BLaER1 treated with 17β-estradiol and CSF1 and Interleukin-3, amounts not matched to agents 10 nM and 100 nM (cell line): ENCODE data around the gene COL17A1.

Experiments
- H3K27ac ChIP-seq, 11 experiments: shearing (Covaris generic); formaldehyde crosslinking; 2 replicates each; pipeline ENCODE4 v1.8.1; 2022
- H3K27me3 ChIP-seq, 11 experiments: shearing (Covaris generic); formaldehyde crosslinking; 2 replicates each; pipeline ENCODE4 v1.8.1; 2022
- H3K36me3 ChIP-seq, 11 experiments: shearing (Covaris generic); formaldehyde crosslinking; 2 replicates each; pipeline ENCODE4 v1.8.1; 2022
- H3K4me1 ChIP-seq, 10 experiments: shearing (Covaris generic); formaldehyde crosslinking; 2 replicates each; pipeline ENCODE4 v1.8.1; 2022
- H3K4me2 ChIP-seq, 11 experiments: shearing (Covaris generic); formaldehyde crosslinking; 2 replicates each; pipeline ENCODE4 v1.8.1; 2022
- H3K4me3 ChIP-seq, 10 experiments: shearing (Covaris generic); formaldehyde crosslinking; 2 replicates each; pipeline ENCODE4 v1.8.1; 2022
- H3K9ac ChIP-seq, 11 experiments: shearing (Covaris generic); formaldehyde crosslinking; 2 replicates each; pipeline ENCODE4 v1.8.1; 2022
- H3K9me3 ChIP-seq, 11 experiments: shearing (Covaris generic); formaldehyde crosslinking; replicated peaks in 1 of 11; 2 replicates each; pipeline ENCODE4 v1.8.1; 2022
- H4K20me1 ChIP-seq, 11 experiments: shearing (Covaris generic); formaldehyde crosslinking; 2 replicates each; pipeline ENCODE4 v1.8.1; 2022
- Cebpa-rat ChIP-seq, 11 experiments: shearing (Covaris generic); IDR thresholded peaks; 2 replicates each; pipeline ENCODE4 v1.8.1; 2022

COL17A1 gene

GRCh38 chr10:104038958-104039752 lies 46.5 kb downstream of the COL17A1 start:
- no peaks in the 10 kb centered on the region for H3K9me3 ChIP-seq
- no peak overlapping the region for H3K9ac ChIP-seq
- H3K36me3 ChIP-seq = no peaks in the 10 kb centered on the region
- no peaks in the 10 kb centered on the region for H3K27me3 ChIP-seq
- no peak overlapping the region for H3K27ac ChIP-seq
- no peak for TF ChIP-seq Cebpa-rat (IDR thresholded peaks at IDR 0.05)
- H4K20me1 ChIP-seq = peaks cover 0 to 6% (median 0%) of the 10 kb centered on the region in 11 experiments; a peak in 1 of 22 replicates
- no peak overlapping the region for H3K4me3 ChIP-seq
- H3K4me1 ChIP-seq = peaks cover 0 to 9% (median 7%) of the 10 kb centered on the region in 10 experiments; a peak in 7 of 20 replicates
- no peak overlapping the region for H3K4me2 ChIP-seq

GRCh38 chr10:104038537-104038936 lies 47.1 kb downstream of the COL17A1 start:
- Histone ChIP-seq H3K9me3 (no peaks in the 10 kb centered on the region), H3K27me3 (no peaks in the 10 kb centered on the region), H4K20me1 (peaks cover 0 to 6% (median 0%) of the 10 kb centered on the region in 11 experiments; a peak in 1 of 22 replicates), H3K4me1 (peaks cover 0 to 3% (median 1%) of the 10 kb centered on the region in 10 experiments; a peak in 6 of 20 replicates), H3K4me3 (no peak overlapping the region), H3K27ac (no peak overlapping the region), H3K4me2 (no peak overlapping the region), H3K36me3 (no peaks in the 10 kb centered on the region; a peak in 1 of 22 replicates), H3K9ac (no peak overlapping the region)
- TF ChIP-seq Cebpa-rat (IDR thresholded peaks at IDR 0.05) = no peak

- no peak overlapping the region for H3K4me3 ChIP-seq
- no peak overlapping the region for H3K9ac ChIP-seq
- H3K27me3 ChIP-seq = no peaks in the 10 kb centered on the region
- H3K36me3 ChIP-seq = peaks cover 0 to 10% (median 3%) of the 10 kb centered on the region in 11 experiments; a peak in 7 of 22 replicates
- no peak for TF ChIP-seq Cebpa-rat (IDR thresholded peaks at IDR 0.05)
- no peak overlapping the region for H3K4me2 ChIP-seq
- H3K4me1 ChIP-seq = no peaks in the 10 kb centered on the region
- no peak overlapping the region for H3K27ac ChIP-seq
- peaks cover 0 to 6% (median 0%) of the 10 kb centered on the region in 11 experiments; a peak in 2 of 22 replicates for H4K20me1 ChIP-seq
- H3K9me3 ChIP-seq = no peaks in the 10 kb centered on the region
These were observed 48.3 kb downstream of the COL17A1 start for GRCh38 chr10:104037261-104037951.

GRCh38 chr10:104036518-104037260 lies 49.0 kb downstream of the COL17A1 start:
- Histone ChIP-seq H3K9ac (no peak overlapping the region), H3K9me3 (no peaks in the 10 kb centered on the region), H3K4me1 (no peaks in the 10 kb centered on the region), H3K4me2 (no peak overlapping the region), H4K20me1 (peaks cover 0 to 6% (median 0%) of the 10 kb centered on the region in 11 experiments; a peak in 2 of 22 replicates), H3K27ac (no peak overlapping the region), H3K27me3 (no peaks in the 10 kb centered on the region), H3K4me3 (no peak overlapping the region), H3K36me3 (peaks cover 0 to 17% (median 10%) of the 10 kb centered on the region in 11 experiments; a peak in 8 of 22 replicates)
- TF ChIP-seq Cebpa-rat (IDR thresholded peaks at IDR 0.05) = no peak

- Histone ChIP-seq H3K27ac (no peak overlapping the region), H3K27me3 (no peaks in the 10 kb centered on the region), H4K20me1 (peaks cover 0 to 6% (median 0%) of the 10 kb centered on the region in 11 experiments; a peak in 2 of 22 replicates), H3K4me1 (no peaks in the 10 kb centered on the region), H3K4me3 (no peak overlapping the region), H3K9ac (no peak overlapping the region), H3K9me3 (no peaks in the 10 kb centered on the region), H3K36me3 (peaks cover 0 to 19% (median 11%) of the 10 kb centered on the region in 11 experiments; a peak in 8 of 22 replicates), H3K4me2 (no peak overlapping the region)
- TF ChIP-seq Cebpa-rat (IDR thresholded peaks at IDR 0.05) = no peak
These were observed 49.7 kb downstream of the COL17A1 start for GRCh38 chr10:104036069-104036384.

GRCh38 chr10:104035194-104036068 lies 50.2 kb downstream of the COL17A1 start:
- no peak overlapping the region for H3K4me2 ChIP-seq
- no peaks in the 10 kb centered on the region for H3K27me3 ChIP-seq
- no peak overlapping the region for H3K27ac ChIP-seq
- H3K9me3 ChIP-seq = no peaks in the 10 kb centered on the region
- TF ChIP-seq Cebpa-rat (IDR thresholded peaks at IDR 0.05) = no peak
- peaks cover 0 to 24% (median 12%) of the 10 kb centered on the region in 11 experiments; a peak in 9 of 22 replicates for H3K36me3 ChIP-seq
- H3K4me3 ChIP-seq = no peak overlapping the region
- H4K20me1 ChIP-seq = peaks cover 0 to 6% (median 0%) of the 10 kb centered on the region in 11 experiments; a peak in 2 of 22 replicates
- no peaks in the 10 kb centered on the region for H3K4me1 ChIP-seq
- H3K9ac ChIP-seq = no peak overlapping the region

GRCh38 chr10:104034401-104035193 lies 51.1 kb downstream of the COL17A1 start:
- Histone ChIP-seq H4K20me1 (peaks cover 0 to 6% (median 0%) of the 10 kb centered on the region in 11 experiments; a peak in 2 of 22 replicates), H3K9me3 (no peaks in the 10 kb centered on the region), H3K4me3 (no peak overlapping the region), H3K27ac (no peak overlapping the region), H3K4me1 (no peaks in the 10 kb centered on the region), H3K9ac (no peak overlapping the region), H3K27me3 (no peaks in the 10 kb centered on the region), H3K36me3 (peaks cover 0 to 31% (median 18%) of the 10 kb centered on the region in 11 experiments; a peak in 10 of 22 replicates), H3K4me2 (no peak overlapping the region)
- no peak for TF ChIP-seq Cebpa-rat (IDR thresholded peaks at IDR 0.05)

- Histone ChIP-seq H3K4me1 (no peaks in the 10 kb centered on the region), H3K27me3 (no peaks in the 10 kb centered on the region), H3K9me3 (no peaks in the 10 kb centered on the region), H3K27ac (no peak overlapping the region), H4K20me1 (peaks cover 0 to 6% (median 0%) of the 10 kb centered on the region in 11 experiments; a peak in 2 of 22 replicates), H3K36me3 (peaks cover 0 to 38% (median 24%) of the 10 kb centered on the region in 11 experiments; a peak in 10 of 22 replicates), H3K4me3 (no peak overlapping the region), H3K9ac (no peak overlapping the region), H3K4me2 (no peak overlapping the region)
- TF ChIP-seq Cebpa-rat (IDR thresholded peaks at IDR 0.05) = no peak
These were observed 51.7 kb downstream of the COL17A1 start for GRCh38 chr10:104033966-104034365.
